SK-N-MC (cell line): ENCODE data around the gene PLXDC2.

Source experiments
- EZH2 ChIP-seq: fragments of 200-600 bp; sonication (generic); IDR thresholded peaks from one replicate; pipeline ENCODE4 v1.6.1; 2017; ENCODE audit warnings: antibody characterized with exemption
- FOXP2 ChIP-seq: optimal IDR thresholded peaks from 2 replicates; pipeline ENCODE3; 2011; ENCODE audit warnings: mild to moderate bottlenecking, moderate library complexity; ENCODE audit not compliant: insufficient read depth; ENCODE audit errors: extremely low read length, control extremely low read depth
- POLR2AphosphoS5 ChIP-seq: IDR thresholded peaks from 2 replicates; pipeline ENCODE4 v1.6.1; 2012; ENCODE audit warnings: mild to moderate bottlenecking, low read depth, low read length, borderline replicate concordance

DNA sequence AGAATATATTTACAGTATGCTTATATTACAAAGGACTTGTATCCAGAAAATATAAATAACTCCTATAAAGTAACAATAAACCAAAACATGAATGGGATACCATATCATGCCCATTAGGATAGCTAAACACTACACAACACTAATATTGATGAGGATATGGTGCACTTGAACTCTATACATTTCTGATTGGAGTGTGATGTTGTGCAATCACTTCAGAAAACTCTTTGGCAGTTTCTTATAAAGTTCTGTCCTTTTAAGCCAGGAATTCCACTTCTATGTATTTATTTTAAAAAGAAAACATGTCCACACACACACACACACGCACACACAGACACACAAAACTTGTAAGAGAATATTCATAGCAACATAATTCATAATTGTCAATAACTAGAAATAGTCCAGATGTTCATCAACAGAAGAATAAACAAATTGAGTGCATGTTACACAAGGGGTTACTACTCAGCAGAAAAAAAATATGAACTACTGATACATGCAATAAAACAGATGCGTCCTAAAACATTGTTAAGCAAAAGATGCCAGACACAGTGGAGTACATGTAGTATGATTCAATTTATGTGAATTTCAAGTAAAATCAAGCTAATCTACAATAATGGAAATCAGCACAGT is 416.0 kb downstream of the PLXDC2 start:
- TF ChIP-seq POLR2AphosphoS5: no peak
- TF ChIP-seq EZH2: no peak
- no peak for TF ChIP-seq FOXP2
